ENCODE data around the gene ZNF813. TPM values are rescaled to one million over a fixed set of nuclear protein-coding genes. Genes with fewer than 3 reads are reported as not detected.
"Not testable (repeated sequence)": the region's sequence is repeated elsewhere in the genome, so short reads cannot be mapped to it uniquely, and the experiment has no call there.

The ZNF813 gene
- total RNA-seq, result 4.9 and 5.3 TPM in 2 replicates

- peak; percentile 91 for DNase-seq
Observed at GRCh38 chr19:53467485-53468262, at the start of gene ZNF813. Gene ZNF813 (plus strand): TSS chr19:53467733. CDS start chr19:53483823, 16,090 bp downstream.

- DNase-seq, result not testable (repeated sequence)
Observed at GRCh38 chr19:53420520-53421315, 46.8 kb upstream of the ZNF813 start.

DNA sequence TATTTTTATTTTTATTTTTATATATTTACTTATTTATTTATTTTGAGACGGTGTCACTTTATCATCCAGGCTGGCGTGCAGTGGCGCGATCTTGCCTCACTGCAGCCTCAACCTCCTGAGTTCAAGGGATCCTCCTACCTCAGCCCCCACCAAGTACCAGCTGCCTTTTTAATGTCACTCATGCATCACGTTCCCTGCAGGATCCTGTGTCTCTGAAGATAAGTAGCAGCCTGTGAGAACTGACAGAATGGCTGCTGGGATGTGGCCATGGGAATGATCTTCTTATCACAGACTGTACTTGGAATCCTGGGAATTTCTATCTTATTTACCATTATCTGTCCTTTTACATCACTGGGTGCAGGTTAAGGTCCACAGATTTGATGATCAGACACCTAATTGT, 45.0 kb upstream of the ZNF813 start:
- DNase-seq, result no peak

- peak; percentile 47 for DNase-seq
Observed at GRCh38 chr19:53423074-53423473, 44.5 kb upstream of the ZNF813 start.

- DNase-seq, result peak; percentile 50
Observed at GRCh38 chr19:53423680-53424079, 43.9 kb upstream of the ZNF813 start.

- peak; percentile 86 for DNase-seq
Observed at GRCh38 chr19:53424968-53425597, 42.5 kb upstream of the ZNF813 start.

- peak; percentile 96 for DNase-seq
Observed at GRCh38 chr19:53431399-53432087, 36.0 kb upstream of the ZNF813 start, which contains the start of gene ZNF761. Gene ZNF761 (plus strand): TSS chr19:53431984. CDS start chr19:53447269, 15,285 bp downstream.

- DNase-seq, result peak; percentile 43
Observed at GRCh38 chr19:53432088-53432661, 35.4 kb upstream of the ZNF813 start.

GRCh38 chr19:53443809-53444208, 23.7 kb upstream of the ZNF813 start:
- not testable (repeated sequence) for DNase-seq

DNA sequence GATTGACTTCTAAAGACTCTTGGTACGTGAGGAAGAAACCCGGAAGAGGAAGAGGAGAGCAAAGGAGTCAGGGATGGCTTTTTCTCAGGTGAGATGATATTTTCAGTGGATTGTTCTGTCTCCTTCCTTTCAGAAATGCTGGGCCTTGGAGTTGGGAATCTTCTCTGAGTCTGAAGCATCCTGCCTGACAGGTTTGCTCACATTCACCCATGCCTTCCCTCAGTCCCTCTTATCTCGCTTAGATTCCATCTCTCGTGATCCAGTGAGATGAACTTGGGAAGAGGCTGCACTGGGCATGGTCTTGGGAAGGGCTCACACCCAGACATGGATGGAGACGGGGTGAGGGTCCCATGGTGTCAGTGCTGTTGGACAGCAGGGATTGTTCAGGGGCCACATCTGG, 20.3 kb upstream of the ZNF813 start:
- not testable (repeated sequence) for DNase-seq

- DNase-seq, result no peak
Observed at GRCh38 chr19:53455828-53456227, 11.7 kb upstream of the ZNF813 start.

DNA sequence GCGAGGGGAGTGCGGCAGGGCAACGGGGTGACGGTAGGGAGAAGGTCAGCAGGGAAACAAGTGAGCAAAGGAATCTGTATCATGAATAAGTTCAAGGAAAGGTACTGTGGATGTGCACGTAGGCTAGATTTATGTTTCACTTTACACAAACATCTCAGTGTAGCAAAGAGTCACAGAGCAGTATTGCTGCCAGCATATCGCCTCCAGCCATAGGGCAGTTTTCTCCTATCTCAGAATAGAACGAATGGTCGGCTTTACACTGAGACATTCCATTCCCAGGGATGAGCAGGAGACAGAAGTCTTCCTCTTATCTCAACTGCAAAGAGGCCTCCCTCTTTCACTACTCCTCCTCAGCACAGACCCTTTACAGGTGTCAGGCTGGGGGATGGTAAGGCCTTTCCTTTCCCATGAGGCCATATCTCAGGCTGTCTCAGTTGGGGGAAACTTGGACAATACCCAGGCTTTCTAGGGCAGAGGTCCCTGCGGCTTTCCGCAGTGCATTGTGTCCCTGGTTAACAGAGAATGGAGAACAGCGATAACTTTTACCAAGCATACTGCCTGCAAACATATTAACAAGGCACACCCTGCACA, 7.3 kb upstream of the ZNF813 start:
- DNase-seq, result not testable (repeated sequence)

DNA sequence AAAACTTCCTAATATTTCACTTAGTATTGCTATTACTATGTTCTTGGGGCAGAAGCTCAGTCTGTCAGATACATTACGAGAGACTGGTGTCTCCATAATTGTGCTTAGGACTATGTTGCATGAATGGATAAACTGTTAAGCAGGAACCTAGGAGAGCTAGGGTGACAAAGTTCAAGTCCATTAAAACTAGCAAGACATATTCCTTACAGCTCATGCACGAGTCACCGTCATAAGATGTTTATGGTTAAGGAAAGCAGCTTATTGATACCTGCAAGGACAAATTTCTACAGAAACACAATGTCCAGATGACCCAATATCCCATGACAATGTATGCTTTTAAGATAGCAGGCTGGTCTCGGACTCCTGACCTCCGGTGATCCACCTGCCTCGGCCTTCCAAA, 5.7 kb upstream of the ZNF813 start:
- DNase-seq, result no peak

- no peak for DNase-seq
Observed at GRCh38 chr19:53462861-53463260, 4.7 kb upstream of the ZNF813 start.

DNA sequence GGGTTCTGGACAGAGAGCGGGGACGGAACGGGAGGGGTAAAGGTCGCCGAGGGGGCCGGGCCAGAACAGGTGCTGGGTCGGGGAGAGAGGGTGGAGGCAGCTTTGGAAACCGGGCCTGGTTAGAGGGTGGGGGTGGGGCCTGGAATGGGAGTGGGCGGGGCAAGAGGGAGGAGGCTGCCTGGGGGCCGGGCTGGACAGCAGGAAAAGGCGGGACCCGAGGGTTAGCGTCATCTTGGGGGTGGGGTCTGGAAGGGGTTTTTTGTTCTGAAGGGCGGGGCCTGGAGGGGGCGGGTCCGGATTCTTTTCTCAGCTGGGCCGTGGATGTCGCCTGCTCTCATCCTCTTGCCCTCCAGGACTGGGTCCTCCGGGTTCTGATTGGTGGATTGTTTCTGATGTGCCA, 4.3 kb upstream of the ZNF813 start:
- DNase-seq, result peak; percentile 34

DNA sequence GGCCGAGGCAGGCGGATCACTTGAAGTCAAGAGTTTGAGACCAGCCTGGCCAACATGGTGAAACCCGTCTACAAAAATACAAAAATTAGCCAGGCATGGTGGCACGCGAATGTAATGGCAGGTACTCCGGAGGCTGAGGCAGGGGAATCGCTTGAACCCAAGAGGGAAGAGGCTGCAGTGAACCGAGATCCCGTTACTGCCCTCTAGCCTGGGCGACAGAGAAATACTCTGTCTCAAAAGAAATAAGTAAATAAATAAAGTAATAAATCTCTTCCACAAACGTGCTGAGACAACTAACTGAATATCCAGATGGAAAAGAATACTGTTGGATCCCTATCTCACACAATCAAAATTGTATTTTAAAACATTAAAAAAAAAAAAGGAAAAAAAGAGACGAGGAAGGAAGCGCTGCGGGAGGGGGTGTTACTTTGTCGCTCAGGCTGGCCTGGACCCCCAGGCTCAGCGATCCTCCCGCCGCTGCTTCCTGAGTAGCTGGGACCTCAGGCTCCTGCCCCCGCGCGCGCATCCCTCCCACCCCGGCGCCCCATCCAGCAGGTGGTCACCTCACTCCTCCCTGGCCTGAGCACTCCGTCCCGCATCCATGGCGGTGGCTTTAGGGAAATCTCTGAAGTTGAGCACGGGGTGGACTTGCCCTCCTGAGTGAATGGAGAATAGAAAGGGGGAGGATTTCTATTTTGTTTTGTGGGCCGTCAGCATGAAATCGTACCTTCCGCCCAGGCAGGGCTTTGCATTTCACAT, 628 bp upstream of the ZNF813 start:
- peak; percentile 5 for DNase-seq

DNA sequence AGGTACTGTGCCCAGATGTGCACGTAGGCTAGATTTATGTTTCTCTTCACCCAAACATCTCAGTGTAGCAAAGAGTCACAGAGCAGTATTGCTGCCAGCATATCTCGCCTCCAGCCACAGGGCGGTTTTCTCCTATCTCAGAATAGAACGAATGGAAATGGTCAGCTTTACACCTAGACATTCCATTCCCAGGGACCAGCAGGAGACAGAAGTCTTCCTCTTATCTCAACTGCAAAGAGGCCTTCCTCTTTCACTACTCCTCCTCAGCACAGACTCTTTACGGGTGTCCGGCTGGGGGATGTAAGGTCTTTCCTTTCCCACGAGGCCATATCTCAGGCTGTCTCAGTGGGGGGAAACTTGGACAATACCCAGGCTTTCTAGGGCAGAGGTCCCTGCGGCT, 1.1 kb downstream of the ZNF813 start:
- DNase-seq, result not testable (repeated sequence)

DNA sequence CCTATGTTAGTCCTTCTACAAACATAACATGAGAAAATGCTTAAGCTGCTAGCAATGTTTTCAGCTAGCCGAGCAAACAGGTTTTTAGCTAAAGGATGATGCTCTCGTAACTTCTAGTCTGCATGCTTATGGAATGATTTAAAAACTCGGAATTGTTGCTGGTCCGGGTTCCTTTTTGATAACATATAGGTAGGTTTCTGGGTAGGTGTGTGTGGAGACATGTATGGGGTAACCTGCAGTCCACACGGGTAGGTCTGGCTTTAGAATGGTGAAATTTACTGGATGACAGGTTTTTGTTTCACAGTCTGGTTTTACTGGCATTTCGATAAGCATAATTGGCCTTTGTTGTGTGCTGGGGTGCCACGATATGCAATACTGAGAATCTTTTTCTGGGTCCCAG, 4.4 kb downstream of the ZNF813 start:
- DNase-seq, result no peak

DNA sequence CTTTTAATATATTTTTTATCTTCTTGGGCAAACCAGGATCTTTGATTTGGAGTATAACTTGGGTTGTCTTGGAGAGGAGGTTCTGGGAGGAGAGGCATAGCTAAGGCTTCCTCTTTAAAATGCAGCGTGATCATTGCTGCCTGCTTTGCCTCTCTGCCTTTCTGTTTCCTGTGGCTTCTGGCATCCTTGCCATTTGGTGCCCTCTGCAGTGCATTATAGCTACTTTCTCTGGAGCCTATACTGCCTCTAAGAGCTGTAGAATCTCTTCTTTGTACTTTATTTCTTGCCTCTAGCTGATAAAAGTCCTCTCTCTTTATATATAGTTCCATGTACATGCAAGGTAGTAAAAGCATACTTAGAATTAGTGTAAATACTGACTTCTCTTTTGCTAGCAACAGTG, 7.3 kb downstream of the ZNF813 start:
- DNase-seq, result not testable (repeated sequence)

DNA sequence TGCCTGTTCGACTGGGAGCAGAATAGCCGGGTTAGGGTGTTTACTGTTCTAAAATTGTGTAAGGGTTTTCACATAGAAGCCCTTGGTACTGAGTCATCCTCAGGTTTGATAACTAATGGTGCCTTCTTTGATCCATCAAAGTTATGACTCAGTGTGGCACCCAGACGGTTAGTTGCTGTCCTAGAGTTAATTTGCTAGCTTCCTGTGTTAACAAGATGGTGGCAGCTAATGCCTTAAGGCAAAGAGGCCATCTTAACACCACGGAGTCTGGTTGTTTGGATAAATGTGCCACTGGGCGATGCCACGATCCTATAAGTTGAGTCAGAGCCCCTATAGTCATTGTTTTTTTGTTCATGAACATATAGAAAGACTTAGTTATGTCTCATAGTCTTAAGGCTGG, 7.9 kb downstream of the ZNF813 start:
- DNase-seq, result not testable (repeated sequence)

DNA sequence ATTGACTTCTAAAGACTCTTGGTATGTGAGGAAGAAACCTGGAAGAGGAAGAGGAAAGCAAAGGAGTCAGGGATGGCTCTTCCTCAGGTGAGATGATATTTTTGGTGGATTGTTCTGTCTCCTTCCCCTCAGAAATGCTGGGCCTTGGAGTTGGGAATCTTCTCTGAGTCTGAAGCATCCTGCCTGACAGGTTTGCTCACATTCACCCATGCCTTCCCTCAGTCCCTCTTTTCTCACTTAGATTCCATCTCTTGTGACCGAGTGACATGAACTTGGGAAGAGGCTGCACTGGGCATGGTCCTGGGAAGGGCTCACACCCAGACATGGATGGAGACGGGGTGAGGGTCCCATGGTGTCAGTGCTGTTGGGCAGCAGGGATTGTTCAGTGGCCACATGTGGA, 16.2 kb downstream of the ZNF813 start:
- DNase-seq, result not testable (repeated sequence)
